Measurements from ENCODE around the gene DCTD.

The DCTD gene

GRCh38 chr4:182890202-182890601 is 27.0 kb downstream of the DCTD start:
- TF ChIP-seq EZH2phosphoT487 (conservative IDR thresholded peaks at IDR 0.05; ENCODE audit: low read length), result no peak
- no peak for TF ChIP-seq CTCF (IDR thresholded peaks at IDR 0.05; ENCODE audit: insufficient read depth, low read length, poor library complexity, severe bottlenecking)
- no peaks in the 10 kb centered on the region for H3K27me3 ChIP-seq (ENCODE audit: low read length)
- H4K20me1 ChIP-seq (ENCODE audit: low read depth, low read length), result no peaks in the 10 kb centered on the region
- no peak overlapping the region for H3K4me2 ChIP-seq (ENCODE audit: low read depth, low read length, poor library complexity, severe bottlenecking)
- H3K9ac ChIP-seq (ENCODE audit: low read length), result no peak overlapping the region
- H3K9me2 ChIP-seq (replicated peaks; ENCODE audit: insufficient read depth, low read length), result no peaks in the 10 kb centered on the region
- 0 out of 2 replicates have a peak, but pooled peaks cover under 1% of the 10 kb centered on the region for H3K9me3 ChIP-seq (ENCODE audit: insufficient read depth, low read length)
- no peak overlapping the region for H3K27ac ChIP-seq (ENCODE audit: low read depth, low read length)
- no peak overlapping the region for H2AFZ ChIP-seq (ENCODE audit: low read depth, low read length, severe bottlenecking)
- H3K4me3 ChIP-seq (ENCODE audit: insufficient read depth, low read length, poor library complexity, severe bottlenecking), result no peak overlapping the region
- no peaks in the 10 kb centered on the region for H3K36me3 ChIP-seq (ENCODE audit: low read length)
- H3K79me2 ChIP-seq (ENCODE audit: insufficient read depth, low read length), result no peaks in the 10 kb centered on the region
- no peaks in the 10 kb centered on the region for H3F3A ChIP-seq (ENCODE audit: insufficient read depth)

DNA sequence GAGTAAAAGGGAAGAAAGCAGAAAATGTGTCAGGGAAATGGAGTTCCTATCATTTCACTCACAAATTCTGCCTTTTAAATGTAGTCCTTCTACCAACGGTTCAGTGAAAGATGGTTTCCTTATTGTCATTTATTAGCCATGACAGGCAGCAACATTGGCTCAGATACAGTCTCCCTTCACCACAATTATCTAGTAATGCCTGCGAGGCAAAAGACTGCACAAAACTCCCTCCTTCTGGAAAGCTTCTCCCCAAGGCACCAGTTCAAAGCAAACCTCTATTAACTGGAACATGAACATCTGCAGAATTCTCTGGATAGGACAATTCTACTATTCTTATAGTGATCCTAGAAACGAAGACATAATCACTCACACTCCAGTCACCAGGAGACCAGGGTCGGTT is 28.3 kb downstream of the DCTD start:
- TF ChIP-seq EZH2phosphoT487 (conservative IDR thresholded peaks at IDR 0.05; ENCODE audit: low read length), result no peak
- TF ChIP-seq CTCF (IDR thresholded peaks at IDR 0.05; ENCODE audit: insufficient read depth, low read length, poor library complexity, severe bottlenecking), result no peak
- no peaks in the 10 kb centered on the region for H3K79me2 ChIP-seq (ENCODE audit: insufficient read depth, low read length)
- H4K20me1 ChIP-seq (ENCODE audit: low read depth, low read length), result no peaks in the 10 kb centered on the region
- no peak overlapping the region for H3K4me2 ChIP-seq (ENCODE audit: low read depth, low read length, poor library complexity, severe bottlenecking)
- H3F3A ChIP-seq (ENCODE audit: insufficient read depth), result no peaks in the 10 kb centered on the region
- no peak overlapping the region for H3K9ac ChIP-seq (ENCODE audit: low read length)
- H3K4me3 ChIP-seq (ENCODE audit: insufficient read depth, low read length, poor library complexity, severe bottlenecking), result no peak overlapping the region
- no peak overlapping the region for H3K27ac ChIP-seq (ENCODE audit: low read depth, low read length)
- H3K36me3 ChIP-seq (ENCODE audit: low read length), result peaks cover 3% of the 10 kb centered on the region; the same call in 1 of the 2 replicates
- peaks cover 5% of the 10 kb centered on the region; the same call in 1 of the 2 replicates for H3K9me3 ChIP-seq (ENCODE audit: insufficient read depth, low read length)
- no peaks in the 10 kb centered on the region for H3K27me3 ChIP-seq (ENCODE audit: low read length)
- H3K9me2 ChIP-seq (replicated peaks; ENCODE audit: insufficient read depth, low read length), result no peaks in the 10 kb centered on the region
- H2AFZ ChIP-seq (ENCODE audit: low read depth, low read length, severe bottlenecking), result no peak overlapping the region

GRCh38 chr4:182886768-182887167 is 30.4 kb downstream of the DCTD start:
- Histone ChIP-seq H3K27ac (ENCODE audit: low read depth, low read length) (no peak overlapping the region), H3K9me3 (ENCODE audit: insufficient read depth, low read length) (peaks cover 5% of the 10 kb centered on the region; the same call in 1 of the 2 replicates), H4K20me1 (ENCODE audit: low read depth, low read length) (no peaks in the 10 kb centered on the region), H3K36me3 (ENCODE audit: low read length) (peaks cover 3% of the 10 kb centered on the region; the same call in 1 of the 2 replicates), H3K27me3 (ENCODE audit: low read length) (no peaks in the 10 kb centered on the region), H3K4me3 (ENCODE audit: insufficient read depth, low read length, poor library complexity, severe bottlenecking) (no peak overlapping the region), H3K9ac (ENCODE audit: low read length) (no peak overlapping the region), H2AFZ (ENCODE audit: low read depth, low read length, severe bottlenecking) (no peak overlapping the region), H3K4me2 (ENCODE audit: low read depth, low read length, poor library complexity, severe bottlenecking) (no peak overlapping the region), H3K9me2 (replicated peaks; ENCODE audit: insufficient read depth, low read length) (no peaks in the 10 kb centered on the region), H3K79me2 (ENCODE audit: insufficient read depth, low read length) (no peaks in the 10 kb centered on the region), H3F3A (ENCODE audit: insufficient read depth) (no peaks in the 10 kb centered on the region)
- no peak for TF ChIP-seq EZH2phosphoT487 (conservative IDR thresholded peaks at IDR 0.05; ENCODE audit: low read length)
- no peak for TF ChIP-seq CTCF (IDR thresholded peaks at IDR 0.05; ENCODE audit: insufficient read depth, low read length, poor library complexity, severe bottlenecking)

All from SU-DHL-6 (cell line).